VCaP (cell line): ENCODE measurements around the gene NEK5.

Source experiments
- H3K27ac ChIP-seq: fragments of 450-650 bp; 2 replicates; pipeline ENCODE4 v1.5.1; 2017
- TF ChIP-seq, protein P1 (sequence below): fragments of 450-650 bp; conservative IDR thresholded peaks from 2 replicates; pipeline ENCODE4 v1.5.1; 2017; ENCODE audit warnings: mild to moderate bottlenecking, moderate library complexity

The NEK5 gene

DNA sequence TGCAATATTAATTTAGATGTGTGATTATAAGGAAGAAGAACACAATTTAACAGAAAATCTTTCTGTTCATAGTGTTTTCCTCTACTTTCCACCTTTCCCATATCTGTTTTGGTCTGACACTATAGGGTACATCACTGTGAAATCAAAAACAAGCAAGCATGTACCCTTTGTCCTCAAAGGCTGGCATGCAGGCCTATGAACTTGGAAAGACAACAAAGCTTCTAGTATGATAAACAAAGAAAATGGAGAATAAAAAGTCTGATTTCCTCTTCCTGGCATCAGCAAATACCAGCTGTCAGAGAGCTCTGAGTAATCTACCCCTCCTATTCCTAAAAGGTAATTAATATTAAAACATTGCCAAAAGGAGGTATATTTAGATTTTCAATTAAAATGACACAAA is 36.1 kb upstream of the NEK5 start:
- TF ChIP-seq, protein P1, sequence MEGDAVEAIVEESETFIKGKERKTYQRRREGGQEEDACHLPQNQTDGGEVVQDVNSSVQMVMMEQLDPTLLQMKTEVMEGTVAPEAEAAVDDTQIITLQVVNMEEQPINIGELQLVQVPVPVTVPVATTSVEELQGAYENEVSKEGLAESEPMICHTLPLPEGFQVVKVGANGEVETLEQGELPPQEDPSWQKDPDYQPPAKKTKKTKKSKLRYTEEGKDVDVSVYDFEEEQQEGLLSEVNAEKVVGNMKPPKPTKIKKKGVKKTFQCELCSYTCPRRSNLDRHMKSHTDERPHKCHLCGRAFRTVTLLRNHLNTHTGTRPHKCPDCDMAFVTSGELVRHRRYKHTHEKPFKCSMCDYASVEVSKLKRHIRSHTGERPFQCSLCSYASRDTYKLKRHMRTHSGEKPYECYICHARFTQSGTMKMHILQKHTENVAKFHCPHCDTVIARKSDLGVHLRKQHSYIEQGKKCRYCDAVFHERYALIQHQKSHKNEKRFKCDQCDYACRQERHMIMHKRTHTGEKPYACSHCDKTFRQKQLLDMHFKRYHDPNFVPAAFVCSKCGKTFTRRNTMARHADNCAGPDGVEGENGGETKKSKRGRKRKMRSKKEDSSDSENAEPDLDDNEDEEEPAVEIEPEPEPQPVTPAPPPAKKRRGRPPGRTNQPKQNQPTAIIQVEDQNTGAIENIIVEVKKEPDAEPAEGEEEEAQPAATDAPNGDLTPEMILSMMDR: no peak
- H3K27ac ChIP-seq: peak overlapping the region; percentile 81

DNA sequence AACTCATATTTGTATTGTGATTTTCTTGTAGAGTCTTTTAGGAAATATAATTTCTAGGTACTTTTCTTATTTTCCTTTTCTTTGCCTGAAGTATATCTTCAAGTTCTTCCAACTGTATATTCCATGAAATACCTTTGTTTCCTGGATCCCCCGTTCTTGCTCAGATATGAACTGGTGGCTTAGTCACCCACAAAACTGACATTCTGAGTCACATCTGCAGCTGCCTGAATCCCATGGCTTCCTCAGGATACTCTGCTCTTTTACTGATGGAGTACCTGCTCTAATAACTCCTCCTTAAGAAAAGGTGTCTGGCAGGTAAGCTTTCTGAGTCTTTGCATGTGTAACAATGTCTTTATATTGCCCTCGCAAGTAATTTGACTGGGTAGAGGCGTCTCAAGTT is 35.0 kb upstream of the NEK5 start:
- H3K27ac ChIP-seq: peak overlapping the region; percentile 81

GRCh38 chr13:52162279-52163101 is 33.6 kb upstream of the NEK5 start:
- H3K27ac ChIP-seq: no peak overlapping the region
- TF ChIP-seq, protein P1: no peak

- TF ChIP-seq, protein P1: no peak
- H3K27ac ChIP-seq: no peak overlapping the region
Measured at GRCh38 chr13:52161181-52161646, 32.3 kb upstream of the NEK5 start.

DNA sequence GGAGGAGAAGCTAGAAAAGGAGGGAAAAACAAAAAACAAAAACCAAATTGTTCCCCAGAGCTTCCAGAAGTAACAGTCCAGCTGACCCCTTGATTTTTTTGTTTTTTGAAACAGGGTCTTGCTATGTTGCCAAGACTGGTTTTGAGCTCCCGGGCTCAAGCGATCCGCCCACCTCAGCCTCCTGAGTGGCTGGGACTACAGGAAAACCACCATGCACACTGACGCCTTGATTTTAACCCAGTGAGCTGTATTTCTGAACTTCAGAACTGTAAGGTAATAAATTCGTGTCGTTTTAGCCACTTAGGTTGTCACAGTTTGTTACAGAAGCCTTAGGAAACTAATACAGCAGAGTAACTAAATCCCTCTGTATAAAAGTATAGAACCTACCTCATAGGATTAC is 31.6 kb upstream of the NEK5 start:
- TF ChIP-seq, protein P1: no peak
- no peak overlapping the region for H3K27ac ChIP-seq

- no peak overlapping the region for H3K27ac ChIP-seq
- TF ChIP-seq, protein P1: no peak
Measured at GRCh38 chr13:52160053-52160452, 31.2 kb upstream of the NEK5 start.

DNA sequence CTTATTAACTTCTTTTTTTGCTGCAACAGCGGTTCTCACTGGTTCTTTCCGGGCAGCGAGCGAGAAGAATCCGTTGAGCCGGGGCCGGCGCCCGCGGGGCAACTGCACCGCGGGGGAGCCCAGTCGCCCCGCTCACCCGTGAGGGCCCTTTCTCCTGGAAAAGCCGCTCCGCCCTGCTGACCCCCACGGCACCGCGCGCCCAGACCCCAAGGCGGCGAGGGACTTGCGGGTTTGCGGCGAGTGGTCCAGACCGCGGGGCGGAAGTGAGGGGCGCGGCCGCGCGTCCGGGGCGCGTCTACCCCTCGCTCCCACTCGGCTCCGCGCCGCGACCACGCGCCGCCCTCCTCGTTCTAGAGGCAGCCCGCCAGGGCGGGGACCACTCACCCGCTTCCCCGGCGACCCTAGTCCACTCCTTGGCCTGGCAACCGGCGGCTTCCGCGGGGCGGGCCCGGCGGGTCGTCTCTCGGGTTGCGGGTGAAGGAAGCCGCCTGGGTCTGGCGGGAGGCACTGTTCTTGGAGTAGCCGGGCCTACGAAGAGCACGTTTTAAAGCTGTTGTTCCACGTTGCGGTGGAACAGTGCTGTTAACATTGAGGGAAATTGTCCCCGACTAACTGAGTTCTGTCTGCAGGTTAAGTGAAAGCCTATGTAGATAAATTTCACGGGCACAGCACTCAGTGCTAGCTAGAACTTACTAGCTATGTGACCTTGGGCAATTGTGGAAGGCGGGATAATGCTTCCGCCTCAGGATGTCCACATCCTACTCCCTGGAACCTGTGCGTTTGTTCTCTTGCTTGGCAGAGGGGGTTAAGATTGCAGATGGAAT is 30.5 kb upstream of the NEK5 start, which contains the start of gene NEK3:
NEK3 (minus strand) TSS at position 439 of the 824 bp plus-strand sequence. CDS start 3,406 bp downstream, outside the sequence.
- TF ChIP-seq, protein P1: no peak
- H3K27ac ChIP-seq: peak within 1 kb of the TSS; percentile 75
